ENCODE data around the gene THAP7.

DNA sequence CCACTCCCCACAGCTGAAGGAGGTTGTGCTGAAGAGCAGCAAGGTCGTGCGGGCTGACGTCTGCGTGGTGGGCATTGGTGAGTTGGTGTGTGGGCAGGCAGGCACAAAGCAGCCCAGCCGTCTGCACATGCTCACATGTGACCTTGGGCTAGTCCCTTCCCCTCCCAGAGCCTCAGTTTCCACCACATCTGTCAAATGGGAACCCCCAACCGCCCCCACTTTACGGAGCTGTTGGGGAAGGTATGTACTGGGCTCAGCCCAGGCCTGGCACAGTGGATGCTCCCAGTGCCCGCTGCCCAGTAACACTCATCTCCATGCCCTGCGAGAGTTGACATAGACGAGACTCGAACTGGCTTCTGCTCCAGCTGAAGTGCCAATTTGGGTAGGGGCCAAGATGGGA lies 24.9 kb downstream of the THAP7 start:
- TF ChIP-seq, protein P1, sequence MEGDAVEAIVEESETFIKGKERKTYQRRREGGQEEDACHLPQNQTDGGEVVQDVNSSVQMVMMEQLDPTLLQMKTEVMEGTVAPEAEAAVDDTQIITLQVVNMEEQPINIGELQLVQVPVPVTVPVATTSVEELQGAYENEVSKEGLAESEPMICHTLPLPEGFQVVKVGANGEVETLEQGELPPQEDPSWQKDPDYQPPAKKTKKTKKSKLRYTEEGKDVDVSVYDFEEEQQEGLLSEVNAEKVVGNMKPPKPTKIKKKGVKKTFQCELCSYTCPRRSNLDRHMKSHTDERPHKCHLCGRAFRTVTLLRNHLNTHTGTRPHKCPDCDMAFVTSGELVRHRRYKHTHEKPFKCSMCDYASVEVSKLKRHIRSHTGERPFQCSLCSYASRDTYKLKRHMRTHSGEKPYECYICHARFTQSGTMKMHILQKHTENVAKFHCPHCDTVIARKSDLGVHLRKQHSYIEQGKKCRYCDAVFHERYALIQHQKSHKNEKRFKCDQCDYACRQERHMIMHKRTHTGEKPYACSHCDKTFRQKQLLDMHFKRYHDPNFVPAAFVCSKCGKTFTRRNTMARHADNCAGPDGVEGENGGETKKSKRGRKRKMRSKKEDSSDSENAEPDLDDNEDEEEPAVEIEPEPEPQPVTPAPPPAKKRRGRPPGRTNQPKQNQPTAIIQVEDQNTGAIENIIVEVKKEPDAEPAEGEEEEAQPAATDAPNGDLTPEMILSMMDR (IDR thresholded peaks at IDR 0.05), result no peak
- TF ChIP-seq POLR2A (IDR thresholded peaks at IDR 0.05), result no peak
